Panc1 (cell line): ENCODE results near the gene KLHL3. TPM values are rescaled to one million over a fixed set of nuclear protein-coding genes. Genes with fewer than 3 reads are reported as not detected.

Experiments
- ATAC-seq: fragments of 200-7000 bp; cut with Tn5 transposase; 2 replicates; pipeline ENCODE4 v1.9.1; 2020; ENCODE audit warnings: mild to moderate bottlenecking, moderate library complexity
- BruUV-seq: library from RNA; stranded (reverse); fragments of 400-500 nt; replicated peaks from 2 replicates; lab custom pipeline; 2021; lab: Mats Ljungman, UMichigan
- CTCF ChIA-PET: fragments of 300-600 bp; sonication (Branson Sonifier 250); formaldehyde crosslinking; loops from one replicate; lab custom pipeline; 2022; ENCODE audit warnings: antibody characterized with exemption; lab: Charles Lee
- POLR2A ChIA-PET: fragments of 300-600 bp; sonication (Branson Sonifier 250); formaldehyde crosslinking; loops from one replicate; lab custom pipeline; 2022; ENCODE audit warnings: antibody characterized with exemption; lab: Charles Lee
- DNase-seq: peaks from one replicate; pipeline ENCODE4 v3.0.0-alpha.2; 2010; ENCODE audit warnings: low read depth, low spot score
- H3K27ac ChIP-seq: 2 replicates; pipeline ENCODE4 v1.5.1; 2011; ENCODE audit warnings: mild to moderate bottlenecking, low read length, inconsistent platforms
- H3K27me3 ChIP-seq: fragments of 200-500 bp; sonication (Bioruptor generic); 2 replicates; pipeline ENCODE4 v1.6.0; 2014; ENCODE audit warnings: low read length, inconsistent platforms; ENCODE audit not compliant: control insufficient read depth, insufficient read depth
- H3K36me3 ChIP-seq: fragments of 200-500 bp; sonication (Bioruptor generic); 2 replicates; pipeline ENCODE4 v1.5.1; 2014; ENCODE audit warnings: inconsistent platforms, mild to moderate bottlenecking, low read length, moderate library complexity; ENCODE audit not compliant: control insufficient read depth, insufficient read depth
- H3K4me1 ChIP-seq: 2 replicates; pipeline ENCODE4 v1.5.1; 2011; ENCODE audit warnings: inconsistent platforms, mild to moderate bottlenecking, low read length, moderate library complexity; ENCODE audit not compliant: control insufficient read depth, insufficient read depth
- H3K4me3 ChIP-seq, 2 experiments: 2 replicates each; pipeline ENCODE4 v1.5.1; 2011 to 2012; ENCODE audit warnings: low read depth in 2 of 2, low read length in 2 of 2, mild to moderate bottlenecking in 2 of 2, inconsistent platforms in 1 of 2, moderate library complexity in 1 of 2
- H3K9me3 ChIP-seq: fragments of 200-500 bp; sonication (Bioruptor generic); 2 replicates; pipeline ENCODE4 v1.5.1; 2014; ENCODE audit warnings: low read depth, mild to moderate bottlenecking, inconsistent platforms, low read length, moderate library complexity; ENCODE audit not compliant: control insufficient read depth, insufficient read depth
- CTCF ChIP-seq: fragments of 450-650 bp; IDR thresholded peaks from 2 replicates; pipeline ENCODE4 v1.5.1; 2017; ENCODE audit warnings: mild to moderate bottlenecking
- POLR2AphosphoS5 ChIP-seq: IDR thresholded peaks from 2 replicates; pipeline ENCODE4 v1.6.1; 2012; ENCODE audit warnings: mild to moderate bottlenecking, low read depth, low read length, moderate library complexity
- SIN3A ChIP-seq: IDR thresholded peaks from 2 replicates; pipeline ENCODE4 v1.6.1; 2012; ENCODE audit warnings: low read depth, mild to moderate bottlenecking, low read length, moderate library complexity, borderline replicate concordance; ENCODE audit not compliant: insufficient read depth
- TCF7L2 ChIP-seq: IDR thresholded peaks from 2 replicates; pipeline ENCODE4 v1.6.1; 2011; ENCODE audit warnings: mild to moderate bottlenecking, low read depth, low read length, inconsistent platforms
- in situ Hi-C: cut with HindIII; loops from 2 replicates; pipeline ENCODE4 v1.10.0; 2016; ENCODE audit warnings: low sequenced_read_pairs, low pct_unique_long_range_greater_than_20kb
- intact Hi-C: fragments of 100-400 bp; cut with micrococcal nuclease; formaldehyde crosslinking; loops from one replicate; pipeline ENCODE4 v1.10.0; 2022; ENCODE audit not compliant: unreplicated experiment
- total RNA-seq: library from RNA; stranded (reverse); gene quantifications from one replicate; pipeline ENCODE4 v1.2.1, GENCODE V29; 2021; ENCODE audit not compliant: unreplicated experiment
- TF ChIP-seq, protein P1 (sequence below), 2 experiments: IDR thresholded peaks; 2 replicates each; pipeline ENCODE4 v1.6.1; 2011 to 2012; ENCODE audit warnings: low read depth in 2 of 2, control low read depth in 1 of 2, low read length in 1 of 2, mild to moderate bottlenecking in 1 of 2, moderate library complexity in 1 of 2; ENCODE audit not compliant: insufficient read depth in 1 of 2

Gene KLHL3
- total RNA-seq, 1 experiment from 2014 or later = 1.9 TPM

DNA sequence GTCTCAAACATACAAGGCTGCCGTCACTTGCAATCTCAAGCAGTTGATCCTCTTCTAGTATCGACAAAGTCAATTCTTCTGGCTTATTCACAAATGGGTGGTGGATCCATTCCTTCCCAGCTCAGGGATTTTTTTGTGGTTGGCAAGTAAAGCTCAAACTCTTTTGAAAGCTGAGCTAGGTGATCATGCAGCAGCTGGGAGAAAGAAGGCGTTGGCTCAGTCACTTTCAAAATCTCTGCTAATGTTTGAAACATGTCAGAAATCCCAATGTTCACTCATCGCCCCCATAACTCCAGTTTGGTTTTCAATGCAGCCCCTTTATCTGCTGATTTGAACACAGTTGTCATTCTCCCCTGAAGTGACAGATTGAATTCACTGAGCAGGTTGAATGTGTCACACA is 22.2 kb upstream of the KLHL3 start:
- in situ Hi-C loops = no loop called here
- no TSS peak for BruUV-seq
- Histone ChIP-seq H3K36me3 (peaks cover 3% of the 10 kb centered on the region; the same call in 1 of the 2 replicates), H3K4me1 (peaks cover 3% of the 10 kb centered on the region), H3K9me3 (no peaks in the 10 kb centered on the region), H3K27me3 (no peaks in the 10 kb centered on the region), H3K27ac (no peak overlapping the region), H3K4me3 (no peak overlapping the region)
- POLR2A ChIA-PET = no interaction called here
- TF ChIP-seq POLR2AphosphoS5 (no peak), TCF7L2 (no peak), SIN3A (no peak), CTCF (no peak)
- TF ChIP-seq, protein P1, sequence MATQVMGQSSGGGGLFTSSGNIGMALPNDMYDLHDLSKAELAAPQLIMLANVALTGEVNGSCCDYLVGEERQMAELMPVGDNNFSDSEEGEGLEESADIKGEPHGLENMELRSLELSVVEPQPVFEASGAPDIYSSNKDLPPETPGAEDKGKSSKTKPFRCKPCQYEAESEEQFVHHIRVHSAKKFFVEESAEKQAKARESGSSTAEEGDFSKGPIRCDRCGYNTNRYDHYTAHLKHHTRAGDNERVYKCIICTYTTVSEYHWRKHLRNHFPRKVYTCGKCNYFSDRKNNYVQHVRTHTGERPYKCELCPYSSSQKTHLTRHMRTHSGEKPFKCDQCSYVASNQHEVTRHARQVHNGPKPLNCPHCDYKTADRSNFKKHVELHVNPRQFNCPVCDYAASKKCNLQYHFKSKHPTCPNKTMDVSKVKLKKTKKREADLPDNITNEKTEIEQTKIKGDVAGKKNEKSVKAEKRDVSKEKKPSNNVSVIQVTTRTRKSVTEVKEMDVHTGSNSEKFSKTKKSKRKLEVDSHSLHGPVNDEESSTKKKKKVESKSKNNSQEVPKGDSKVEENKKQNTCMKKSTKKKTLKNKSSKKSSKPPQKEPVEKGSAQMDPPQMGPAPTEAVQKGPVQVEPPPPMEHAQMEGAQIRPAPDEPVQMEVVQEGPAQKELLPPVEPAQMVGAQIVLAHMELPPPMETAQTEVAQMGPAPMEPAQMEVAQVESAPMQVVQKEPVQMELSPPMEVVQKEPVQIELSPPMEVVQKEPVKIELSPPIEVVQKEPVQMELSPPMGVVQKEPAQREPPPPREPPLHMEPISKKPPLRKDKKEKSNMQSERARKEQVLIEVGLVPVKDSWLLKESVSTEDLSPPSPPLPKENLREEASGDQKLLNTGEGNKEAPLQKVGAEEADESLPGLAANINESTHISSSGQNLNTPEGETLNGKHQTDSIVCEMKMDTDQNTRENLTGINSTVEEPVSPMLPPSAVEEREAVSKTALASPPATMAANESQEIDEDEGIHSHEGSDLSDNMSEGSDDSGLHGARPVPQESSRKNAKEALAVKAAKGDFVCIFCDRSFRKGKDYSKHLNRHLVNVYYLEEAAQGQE (IDR thresholded peaks at IDR 0.05; ENCODE audit: insufficient read depth in 1 of 2, low read depth in 2 of 2, low read length in 1 of 2) = no peak
- DNase-seq (no peak), ATAC-seq (no peak)
- CTCF ChIA-PET = no interaction called here
- intact Hi-C loops = no loop called here

DNA sequence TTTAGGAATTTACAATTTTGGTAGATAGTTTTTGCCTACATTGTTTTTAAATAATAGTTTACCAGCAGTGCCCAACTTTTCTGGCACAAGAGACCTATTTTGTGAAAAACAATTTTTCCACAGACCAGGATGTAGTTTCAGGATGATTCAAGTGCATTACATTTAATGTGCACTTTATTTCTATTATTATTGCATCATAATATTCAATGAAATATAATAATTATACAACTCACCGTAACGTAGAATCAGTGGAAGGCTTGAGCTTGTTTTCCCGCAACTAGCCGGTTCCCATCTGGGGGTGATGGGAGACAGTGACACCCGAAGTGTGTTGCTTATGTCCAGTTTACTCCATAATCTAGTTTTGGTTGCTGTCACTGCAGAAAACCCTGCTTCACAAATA is 21.7 kb upstream of the KLHL3 start:
- ATAC-seq (no peak), DNase-seq (no peak)
- intact Hi-C loops (no loop called here), in situ Hi-C loops (no loop called here)
- Histone ChIP-seq H3K27me3 (no peaks in the 10 kb centered on the region), H3K4me3 (no peak overlapping the region), H3K9me3 (no peaks in the 10 kb centered on the region), H3K27ac (no peak overlapping the region), H3K36me3 (peaks cover 3% of the 10 kb centered on the region; the same call in 1 of the 2 replicates), H3K4me1 (peaks cover 3% of the 10 kb centered on the region)
- ChIA-PET CTCF (no interaction called here), POLR2A (no interaction called here)
- no TSS peak for BruUV-seq
- no peak for TF ChIP-seq SIN3A

- TSS peak; percentile 89 for BruUV-seq
- no peaks in the 10 kb centered on the region for H3K9me3 ChIP-seq
- H3K4me1 ChIP-seq = peaks cover 13% of the 10 kb centered on the region
- DNase-seq (no peak), ATAC-seq (peak; percentile 64)
- CTCF ChIA-PET = interaction anchor here (1.1 kb wide), 1 partner anchor 23 kb away, joined by 6 read pairs; no protein-coding TSS in a partner anchor
- TF ChIP-seq POLR2AphosphoS5 (no peak), SIN3A (no peak)
- H3K4me3 ChIP-seq = peak overlapping the region; percentile 93 to 98
- in situ Hi-C loops (no loop called here), intact Hi-C loops (no loop called here)
- peak overlapping the region; percentile 98 for H3K27ac ChIP-seq
- POLR2A ChIA-PET = interaction anchor here (0.7 kb wide), 1 partner anchor 207 kb away, joined by 5 read pairs; no protein-coding TSS in a partner anchor
- H3K27me3 ChIP-seq = no peaks in the 10 kb centered on the region
- peaks cover 8% of the 10 kb centered on the region for H3K36me3 ChIP-seq
Observed at GRCh38 chr5:137754961-137755762, 19.3 kb upstream of the KLHL3 start.
